Spleen (tissue), 7 donors: ENCODE results near the gene DYSF.

Source experiments
- CTCF ChIP-seq, 11 experiments: fragments of 200-600 bp in 7 of 11; fragments of 450-650 bp in 4 of 11; sonication (generic) in 4 of 11; IDR thresholded peaks in 8 of 11; conservative IDR thresholded peaks in 3 of 11; 1 replicate in 7 of 11; 2 replicates in 4 of 11; pipeline versions ENCODE4 v1.4.0 to v1.8.0; 2016 to 2021; ENCODE audit warnings: antibody characterized with exemption in 11 of 11, inconsistent platforms in 4 of 11, mild to moderate bottlenecking in 1 of 11
- POLR2A ChIP-seq, 3 donors: fragments of 450-650 bp; IDR thresholded peaks; one replicate each; pipeline ENCODE4 v1.5.1; 2017; ENCODE audit warnings: antibody characterized with exemption in 3 of 3, mild to moderate bottlenecking in 1 of 3
- POLR2AphosphoS5 ChIP-seq, 3 donors: sonication (generic); formaldehyde crosslinking; IDR thresholded peaks; one replicate each; pipeline ENCODE4 v1.5.1; 2017; ENCODE audit warnings: antibody characterized with exemption in 3 of 3
- donor health status: DM: no; HTN: no; CAD: no; lungs with moderate emphysema.
- donor health status: DM: no; HTN: no; CAD: no.
- donor health status: DM: no; HTN: no; CAD: no.

- TF ChIP-seq CTCF (IDR thresholded peaks at IDR 0.05 in 8 of 11, conservative IDR thresholded peaks at IDR 0.05 in 3 of 11) (no peak), POLR2AphosphoS5 (IDR thresholded peaks at IDR 0.05) (no peak), POLR2A (IDR thresholded peaks at IDR 0.05) (no peak)
Measured at GRCh38 chr2:71694501-71695234, 241.3 kb downstream of the DYSF start.
